NCI-H146 treated with DMSO at 0.1 percent for 48 hours (cell line): ENCODE measurements around the gene ATP1A1.

ENCODE experiments used
- DNase-seq: peaks from one replicate; lab custom pipeline; 2025; ENCODE audit not compliant: unreplicated experiment; lab: John Stamatoyannopoulos, UW

Gene ATP1A1

GRCh38 chr1:116389013-116389412 is 16.0 kb downstream of the ATP1A1 start:
- DNase-seq, result no peak

- no peak for DNase-seq
These were observed 16.6 kb downstream of the ATP1A1 start for GRCh38 chr1:116389686-116390085.

- DNase-seq, result no peak
These were observed 17.2 kb downstream of the ATP1A1 start for GRCh38 chr1:116390195-116390594.

GRCh38 chr1:116391185-116391584 is 18.1 kb downstream of the ATP1A1 start:
- no peak for DNase-seq

- DNase-seq, result no peak
These were observed 19.8 kb downstream of the ATP1A1 start for GRCh38 chr1:116392717-116393404.

- DNase-seq, result no peak
These were observed 20.7 kb downstream of the ATP1A1 start for GRCh38 chr1:116393792-116394191.

GRCh38 chr1:116394270-116394669 is 21.2 kb downstream of the ATP1A1 start:
- no peak for DNase-seq

GRCh38 chr1:116396769-116397168 is 23.7 kb downstream of the ATP1A1 start:
- no peak for DNase-seq

- no peak for DNase-seq
These were observed 24.7 kb downstream of the ATP1A1 start for GRCh38 chr1:116397728-116398127.

- DNase-seq, result no peak
These were observed 27.7 kb downstream of the ATP1A1 start for GRCh38 chr1:116400780-116401179.

- no peak for DNase-seq
These were observed 28.7 kb downstream of the ATP1A1 start for GRCh38 chr1:116401646-116402176.

- DNase-seq, result no peak
These were observed 29.3 kb downstream of the ATP1A1 start for GRCh38 chr1:116402333-116402732.

GRCh38 chr1:116403496-116404136 is 30.6 kb downstream of the ATP1A1 start:
- no peak for DNase-seq

- DNase-seq, result no peak
These were observed 31.7 kb downstream of the ATP1A1 start for GRCh38 chr1:116404699-116405098.

GRCh38 chr1:116405241-116406135 is 32.4 kb downstream of the ATP1A1 start:
- no peak for DNase-seq

- DNase-seq, result no peak
These were observed 34.0 kb downstream of the ATP1A1 start for GRCh38 chr1:116407033-116407432.

- no peak for DNase-seq
These were observed 35.1 kb downstream of the ATP1A1 start for GRCh38 chr1:116408193-116408592.

- no peak for DNase-seq
These were observed 36.0 kb downstream of the ATP1A1 start for GRCh38 chr1:116408803-116409720.

- DNase-seq, result no peak
These were observed 36.7 kb downstream of the ATP1A1 start for GRCh38 chr1:116409751-116410191.

- DNase-seq, result no peak
These were observed 38.9 kb downstream of the ATP1A1 start for GRCh38 chr1:116411784-116412479.
